ENCODE measurements around the gene CRYZ.
"Not testable (repeated sequence)": the region's sequence is repeated elsewhere in the genome, so short reads cannot be mapped to it uniquely, and the experiment has no call there.

The CRYZ gene

GRCh38 chr1:74737333-74737732 lies 4.5 kb upstream of the CRYZ start:
- TF ChIP-seq GATA1 (IDR thresholded peaks at IDR 0.05; ENCODE audit: low read depth, low read length): no peak
- TF ChIP-seq POLR2A (IDR thresholded peaks at IDR 0.05; ENCODE audit: low read length): no peak
- DNase-seq: no peak

GRCh38 chr1:74733604-74734484 lies 994 bp upstream of the CRYZ start:
- TF ChIP-seq GATA1 (IDR thresholded peaks at IDR 0.05; ENCODE audit: low read depth, low read length) (no peak), POLR2A (IDR thresholded peaks at IDR 0.05; ENCODE audit: low read length) (no peak)
- peak; percentile 82 to 84 for DNase-seq

GRCh38 chr1:74732071-74732946 lies 541 bp downstream of the CRYZ start:
- not testable (repeated sequence) for DNase-seq

GRCh38 chr1:74731399-74732052 lies 1.3 kb downstream of the CRYZ start:
- peak; percentile 38 to 70 for DNase-seq
- TF ChIP-seq GATA1 (IDR thresholded peaks at IDR 0.05; ENCODE audit: low read depth, low read length) (no peak), POLR2A (IDR thresholded peaks at IDR 0.05; ENCODE audit: low read length) (no peak)

DNA sequence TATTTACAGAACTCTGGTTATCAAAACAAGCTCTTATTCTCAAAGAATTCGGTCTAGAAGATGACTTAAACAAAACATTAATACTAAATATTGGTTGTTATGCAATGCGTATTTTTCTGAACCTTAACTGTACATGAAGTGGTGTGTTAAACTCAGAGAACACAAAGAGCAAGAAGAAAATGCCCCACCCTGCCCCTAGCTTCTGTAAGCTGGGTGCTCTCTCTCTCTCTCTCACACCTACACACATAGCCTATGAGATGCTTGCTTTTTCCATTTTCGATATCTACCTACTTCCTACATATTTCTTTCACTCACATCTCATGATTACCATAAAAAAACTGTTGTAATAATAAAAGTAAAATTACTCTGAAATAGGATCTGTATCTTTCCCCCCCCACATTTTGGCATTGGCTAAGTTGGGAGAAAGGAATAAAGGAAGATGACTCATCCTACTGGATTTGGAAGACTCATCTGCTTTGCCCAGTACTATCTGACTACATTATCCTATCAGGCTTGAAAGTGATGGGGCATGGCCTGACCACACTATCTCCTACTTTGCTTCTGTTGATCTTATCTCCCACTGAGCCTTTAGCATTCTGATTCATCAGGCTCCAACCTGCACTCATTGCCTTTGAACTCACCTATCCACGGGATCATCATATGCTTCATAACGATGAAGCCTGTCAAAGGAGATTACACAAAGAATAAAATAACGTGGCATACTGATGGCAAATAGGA lies 2.9 kb downstream of the CRYZ start:
- no peak for TF ChIP-seq GATA1 (IDR thresholded peaks at IDR 0.05; ENCODE audit: low read depth, low read length)
- TF ChIP-seq POLR2A (IDR thresholded peaks at IDR 0.05; ENCODE audit: low read length): no peak
- DNase-seq: peak; percentile 15 to 30

DNA sequence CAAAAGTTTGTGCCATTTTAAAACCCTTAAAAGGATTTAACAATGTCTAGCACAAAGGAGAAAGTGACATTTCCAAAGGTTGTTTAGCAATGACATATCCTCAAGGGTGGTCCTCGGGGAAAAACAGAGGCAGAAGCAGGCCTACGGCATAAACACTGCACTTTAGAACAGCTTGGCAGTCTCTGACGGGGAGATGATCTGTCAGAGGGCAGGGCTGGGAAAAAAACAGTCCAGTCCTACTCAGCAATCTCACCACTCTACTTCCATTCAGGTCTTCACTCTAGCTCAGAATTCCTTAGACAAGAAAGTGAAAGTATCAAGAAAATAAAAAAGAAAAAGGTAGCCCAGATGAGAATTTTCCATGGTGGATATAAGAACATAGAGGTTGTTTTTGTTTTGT lies 4.1 kb downstream of the CRYZ start:
- no peak for DNase-seq
- TF ChIP-seq GATA1 (IDR thresholded peaks at IDR 0.05; ENCODE audit: low read depth, low read length): no peak
- no peak for TF ChIP-seq POLR2A (IDR thresholded peaks at IDR 0.05; ENCODE audit: low read length)

- TF ChIP-seq POLR2A (IDR thresholded peaks at IDR 0.05; ENCODE audit: low read length) (no peak), GATA1 (IDR thresholded peaks at IDR 0.05; ENCODE audit: low read depth, low read length) (no peak)
- no peak for DNase-seq
Observed at GRCh38 chr1:74726063-74726462, 6.8 kb downstream of the CRYZ start.

DNA sequence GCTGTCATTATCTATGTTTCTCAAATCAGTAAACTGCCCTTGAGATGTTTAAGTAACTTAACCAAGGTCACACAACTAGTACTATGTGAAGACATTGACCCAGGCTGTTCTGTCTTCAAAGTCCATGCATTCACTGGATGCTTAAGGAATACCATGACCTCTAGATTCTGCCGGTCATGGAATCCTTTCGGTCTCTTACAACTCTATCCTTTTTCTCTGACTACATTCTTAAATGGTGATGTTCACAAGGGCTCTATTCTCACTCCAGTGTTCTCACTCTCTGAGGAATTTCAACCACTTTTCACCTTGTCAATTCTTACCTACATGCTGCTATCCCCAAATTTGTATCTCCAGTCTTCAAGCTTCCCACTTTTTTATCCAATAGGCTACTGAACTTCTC lies 15.2 kb downstream of the CRYZ start:
- no peak for DNase-seq
- TF ChIP-seq POLR2A (IDR thresholded peaks at IDR 0.05; ENCODE audit: low read length) (no peak), GATA1 (IDR thresholded peaks at IDR 0.05; ENCODE audit: low read depth, low read length) (no peak)

DNA sequence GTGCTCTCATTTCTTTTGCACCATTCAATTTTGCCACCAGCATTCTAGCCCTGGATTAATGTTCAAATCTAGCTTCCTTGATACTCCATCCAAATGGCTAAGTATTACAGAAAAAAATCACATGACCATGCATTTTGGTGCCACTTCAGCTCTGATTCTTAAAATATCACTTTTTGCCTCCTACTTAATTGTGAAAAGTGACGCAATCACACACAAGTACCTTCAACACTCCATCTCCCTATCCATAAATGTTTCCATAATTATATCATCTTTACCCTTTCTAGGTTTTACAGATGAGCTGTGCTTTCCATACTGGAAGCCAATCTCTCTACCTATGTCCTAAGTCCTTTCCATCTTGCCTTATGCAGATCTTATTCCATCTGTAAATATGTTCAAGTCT lies 16.0 kb downstream of the CRYZ start:
- no peak for DNase-seq
- no peak for TF ChIP-seq GATA1 (IDR thresholded peaks at IDR 0.05; ENCODE audit: low read depth, low read length)
- TF ChIP-seq POLR2A (IDR thresholded peaks at IDR 0.05; ENCODE audit: low read length): no peak

- TF ChIP-seq GATA1 (IDR thresholded peaks at IDR 0.05; ENCODE audit: low read depth, low read length) (no peak), POLR2A (IDR thresholded peaks at IDR 0.05; ENCODE audit: low read length) (no peak)
- DNase-seq: no peak
Observed at GRCh38 chr1:74715806-74716205, 17.0 kb downstream of the CRYZ start.

DNA sequence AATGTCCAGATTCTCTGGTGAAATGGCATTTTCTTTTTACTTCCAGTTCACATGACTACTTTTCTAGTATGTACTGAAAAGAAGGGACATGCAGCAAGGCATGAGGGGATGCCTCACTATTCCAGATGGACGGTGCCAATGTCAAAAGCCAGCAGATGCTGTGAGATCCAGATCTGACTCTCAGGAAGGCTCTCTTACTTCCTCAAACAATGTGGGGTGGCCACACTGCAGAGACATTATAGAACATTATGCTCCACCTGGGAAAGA lies 17.7 kb downstream of the CRYZ start:
- DNase-seq: no peak

DNA sequence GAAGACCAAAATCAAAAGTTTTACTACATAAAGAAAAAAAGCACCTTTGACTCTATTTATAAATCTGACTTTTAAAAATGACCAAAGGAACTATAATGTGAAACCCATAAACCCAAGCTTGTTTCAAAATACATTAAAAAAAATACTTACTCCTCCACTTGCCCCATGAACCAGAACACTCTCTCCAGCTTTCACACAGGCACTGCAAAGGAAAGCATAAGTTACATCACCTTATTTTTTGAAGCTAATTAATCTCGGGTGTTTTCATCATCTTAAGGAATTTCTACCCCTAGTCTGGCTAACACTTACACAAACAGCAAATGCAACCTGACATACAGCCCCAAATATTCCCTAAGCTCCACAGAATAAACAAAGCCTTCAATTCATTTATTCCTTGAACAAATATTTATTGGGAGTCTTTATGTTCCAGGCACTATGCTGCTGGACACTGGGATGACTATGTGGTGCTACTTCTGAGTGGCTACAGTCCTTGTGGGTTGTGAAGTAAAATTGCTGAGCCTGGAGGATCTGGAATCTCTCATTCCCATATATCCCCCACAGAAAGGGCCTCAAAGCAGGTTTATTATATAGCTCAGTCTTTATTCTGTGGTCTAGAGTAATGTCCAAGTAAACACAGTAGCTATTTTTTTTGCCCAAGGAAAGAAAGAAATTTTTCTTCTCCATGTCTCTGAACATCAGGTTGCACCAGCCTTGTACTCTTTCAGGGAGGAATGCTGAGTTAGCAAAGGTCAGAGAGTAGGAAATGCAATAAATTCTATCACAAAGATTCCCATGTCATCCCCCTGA lies 18.2 kb downstream of the CRYZ start:
- DNase-seq: no peak
- TF ChIP-seq GATA1 (IDR thresholded peaks at IDR 0.05; ENCODE audit: low read depth, low read length) (no peak), POLR2A (IDR thresholded peaks at IDR 0.05; ENCODE audit: low read length) (no peak)

More for the DNA sequence above, 17.7 kb downstream of the CRYZ start:
- TF ChIP-seq POLR2A (IDR thresholded peaks at IDR 0.05; ENCODE audit: low read length) (no peak), GATA1 (IDR thresholded peaks at IDR 0.05; ENCODE audit: low read depth, low read length) (no peak)

DNA sequence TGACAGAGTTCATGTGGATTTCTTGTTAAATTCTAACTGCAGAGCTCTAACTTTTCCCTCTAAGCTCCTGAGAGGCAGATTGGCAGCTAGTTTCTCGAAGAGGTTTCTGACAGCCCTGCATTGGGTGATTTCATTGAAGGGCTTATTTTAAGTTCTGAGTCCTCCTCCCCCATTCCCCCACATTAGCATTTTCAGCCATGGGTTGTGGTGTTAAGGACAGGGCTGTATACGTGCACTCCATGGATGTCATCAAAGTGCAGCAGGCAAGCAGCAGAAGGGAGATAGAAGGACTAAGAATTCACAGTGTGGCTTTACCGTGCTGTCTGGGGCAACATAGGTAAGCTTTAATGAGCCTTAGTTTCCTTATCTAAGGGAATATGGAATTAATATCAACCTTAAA lies 19.0 kb downstream of the CRYZ start:
- DNase-seq: no peak
- no peak for TF ChIP-seq POLR2A (IDR thresholded peaks at IDR 0.05; ENCODE audit: low read length)
- no peak for TF ChIP-seq GATA1 (IDR thresholded peaks at IDR 0.05; ENCODE audit: low read depth, low read length)
